Lung (tissue), 12 donors: Measurements from ENCODE around the gene SOBP. TPM values are rescaled to one million over a fixed set of nuclear protein-coding genes. Genes with fewer than 3 reads are reported as not detected.

Experiments used
- ATAC-seq: fragments of 200-7000 bp; cut with Tn5 transposase; one replicate; pipeline ENCODE4 v1.9.1; 2020; ENCODE audit warnings: moderate number of reproducible peaks; ENCODE audit not compliant: insufficient read depth, low FRiP score
- DNase-seq, 3 donors: peaks; one replicate each; pipeline ENCODE4 v3.0.0-alpha.2; 2013 to 2017
- H3K27ac ChIP-seq, 2 donors: one replicate each; pipeline ENCODE4 v1.5.1; 2013; ENCODE audit warnings: mild to moderate bottlenecking in 2 of 2, moderate library complexity in 2 of 2, control low read depth in 1 of 2, inconsistent platforms in 1 of 2, low read depth in 1 of 2, low read length in 1 of 2
- H3K27me3 ChIP-seq, 3 donors: one replicate each; pipeline ENCODE4 v1.5.1; 2013; ENCODE audit warnings: low read length in 2 of 3; ENCODE audit not compliant: control insufficient read depth in 3 of 3, insufficient read depth in 3 of 3
- H3K36me3 ChIP-seq, 4 donors: one replicate each; pipeline ENCODE4 v1.5.1; 2013; ENCODE audit warnings: low read length in 4 of 4, mild to moderate bottlenecking in 1 of 4, moderate library complexity in 1 of 4; ENCODE audit not compliant: control insufficient read depth in 4 of 4, insufficient read depth in 4 of 4
- H3K4me1 ChIP-seq, 5 donors: one replicate each; pipeline ENCODE4 v1.5.1; 2013; ENCODE audit warnings: low read length in 5 of 5, mild to moderate bottlenecking in 2 of 5, moderate library complexity in 1 of 5; ENCODE audit not compliant: control insufficient read depth in 5 of 5, insufficient read depth in 5 of 5
- H3K4me3 ChIP-seq: one replicate; pipeline ENCODE4 v1.5.1; 2013; ENCODE audit warnings: mild to moderate bottlenecking, control low read depth, moderate library complexity
- H3K9ac ChIP-seq, 2 donors: one replicate each; pipeline ENCODE4 v1.5.1; 2013; ENCODE audit warnings: low read length in 2 of 2, control low read depth in 1 of 2; ENCODE audit not compliant: insufficient read depth in 1 of 2
- H3K9me3 ChIP-seq, 4 donors: one replicate each; pipeline ENCODE4 v1.5.1; 2013; ENCODE audit warnings: low read length in 3 of 4, mild to moderate bottlenecking in 1 of 4, moderate library complexity in 1 of 4; ENCODE audit not compliant: control insufficient read depth in 4 of 4, insufficient read depth in 3 of 4
- WGBS, 2 donors: extraction: QIAGEN DNeasy Blood & Tissue Kit; methylation state at CpG; one replicate each; pipeline ENCODE4 v1.1.7; 2013; 5-methylcytosine and 5-hydroxymethylcytosine counted together
- polyA plus RNA-seq, 2 donors: library from polyadenylated mRNA; stranded (reverse); fragments of 200-250 nt; gene quantifications; one replicate each; pipeline ENCODE4 v1.2.1, GENCODE V29; 2013
- total RNA-seq, 2 donors: library from RNA; depleted of rRNA in 1 of 2; stranded (reverse); fragments of >200 nt in 1 of 2; gene quantifications; one replicate each; pipeline ENCODE4 v1.2.1, GENCODE V29; 2014 to 2021
- TF ChIP-seq, protein P1 (sequence below): IDR thresholded peaks from 2 replicates; pipeline ENCODE4 v1.5.1; 2012; ENCODE audit warnings: mild to moderate bottlenecking; ENCODE audit errors: control extremely low read depth, extremely low read depth
- donor health status: control.
- donor health status: control.
- donor health status: Bipolar disorder and iron deficiency.
- donor health status: healthy.
- donor health status: DM: yes; HTN: yes; CAD: no.

Gene SOBP
- total and polyA plus RNA-seq, 4 donors, result 1.6 to 14.5 (median 5.8) TPM

DNA sequence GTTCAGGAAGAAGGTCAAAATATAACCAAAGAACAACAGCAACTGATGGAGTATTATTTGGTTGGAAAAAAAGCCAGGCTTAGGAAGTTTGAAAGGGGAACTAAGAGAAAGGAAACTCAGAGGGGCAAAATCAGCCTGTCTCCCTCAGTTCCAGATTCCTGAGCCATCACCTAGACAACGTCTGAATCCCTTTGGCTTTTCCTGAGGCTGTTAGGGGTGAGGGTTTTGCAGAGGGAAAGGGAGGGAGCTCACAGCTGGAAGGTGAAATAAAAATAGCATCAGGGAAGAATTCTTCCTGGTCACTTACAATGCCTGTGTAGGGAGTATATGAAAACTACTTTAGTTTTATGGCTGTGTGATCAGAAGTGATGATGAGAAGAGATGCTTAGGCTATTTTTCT is 100.5 kb downstream of the SOBP start:
- H3K9me3 ChIP-seq, result no peaks in the 10 kb centered on the region
- no peak for DNase-seq
- H3K36me3 ChIP-seq, result no peaks in the 10 kb centered on the region
- TF ChIP-seq, protein P1, sequence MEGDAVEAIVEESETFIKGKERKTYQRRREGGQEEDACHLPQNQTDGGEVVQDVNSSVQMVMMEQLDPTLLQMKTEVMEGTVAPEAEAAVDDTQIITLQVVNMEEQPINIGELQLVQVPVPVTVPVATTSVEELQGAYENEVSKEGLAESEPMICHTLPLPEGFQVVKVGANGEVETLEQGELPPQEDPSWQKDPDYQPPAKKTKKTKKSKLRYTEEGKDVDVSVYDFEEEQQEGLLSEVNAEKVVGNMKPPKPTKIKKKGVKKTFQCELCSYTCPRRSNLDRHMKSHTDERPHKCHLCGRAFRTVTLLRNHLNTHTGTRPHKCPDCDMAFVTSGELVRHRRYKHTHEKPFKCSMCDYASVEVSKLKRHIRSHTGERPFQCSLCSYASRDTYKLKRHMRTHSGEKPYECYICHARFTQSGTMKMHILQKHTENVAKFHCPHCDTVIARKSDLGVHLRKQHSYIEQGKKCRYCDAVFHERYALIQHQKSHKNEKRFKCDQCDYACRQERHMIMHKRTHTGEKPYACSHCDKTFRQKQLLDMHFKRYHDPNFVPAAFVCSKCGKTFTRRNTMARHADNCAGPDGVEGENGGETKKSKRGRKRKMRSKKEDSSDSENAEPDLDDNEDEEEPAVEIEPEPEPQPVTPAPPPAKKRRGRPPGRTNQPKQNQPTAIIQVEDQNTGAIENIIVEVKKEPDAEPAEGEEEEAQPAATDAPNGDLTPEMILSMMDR, result no peak
- no peaks in the 10 kb centered on the region for H3K27me3 ChIP-seq
- H3K27ac ChIP-seq, result no peak overlapping the region
- H3K9ac ChIP-seq, result no peak overlapping the region
- peaks cover 0 to 13% (median 0%) of the 10 kb centered on the region in 5 donors for H3K4me1 ChIP-seq
- H3K4me3 ChIP-seq, result no peak overlapping the region
- 36 to 67% methylated on average over 1 of the region's 1 CpG for WGBS, 2 donors
- no peak for ATAC-seq

DNA sequence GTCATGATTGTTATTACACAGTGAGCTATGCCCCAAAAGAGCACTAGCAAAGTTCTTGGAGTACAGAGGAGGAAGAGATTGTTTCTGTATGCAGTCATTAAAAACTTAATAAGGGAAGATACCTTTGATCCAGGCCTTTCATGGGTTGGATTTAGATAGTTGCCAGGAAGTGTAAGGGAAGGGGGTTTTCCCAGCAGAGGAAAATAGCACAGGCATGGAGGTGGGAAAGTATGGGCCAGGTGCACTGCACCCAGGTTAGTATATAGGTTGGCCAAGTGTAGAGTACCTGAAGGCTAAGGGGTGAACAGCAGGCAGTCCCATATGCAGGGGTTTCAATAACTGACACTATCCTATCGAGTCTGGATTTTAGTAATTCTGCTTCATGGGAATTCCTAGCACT is 101.4 kb downstream of the SOBP start:
- Histone ChIP-seq H3K27ac (no peak overlapping the region), H3K9ac (no peak overlapping the region), H3K4me1 (peaks cover 0 to 14% (median 0%) of the 10 kb centered on the region in 5 donors), H3K9me3 (no peaks in the 10 kb centered on the region), H3K4me3 (no peak overlapping the region), H3K27me3 (no peaks in the 10 kb centered on the region), H3K36me3 (no peaks in the 10 kb centered on the region)
- 91 to 93% methylated on average over 1 of the region's 1 CpG for WGBS, 2 donors
- ATAC-seq (no peak), DNase-seq (no peak)
- TF ChIP-seq, protein P1, result no peak

DNA sequence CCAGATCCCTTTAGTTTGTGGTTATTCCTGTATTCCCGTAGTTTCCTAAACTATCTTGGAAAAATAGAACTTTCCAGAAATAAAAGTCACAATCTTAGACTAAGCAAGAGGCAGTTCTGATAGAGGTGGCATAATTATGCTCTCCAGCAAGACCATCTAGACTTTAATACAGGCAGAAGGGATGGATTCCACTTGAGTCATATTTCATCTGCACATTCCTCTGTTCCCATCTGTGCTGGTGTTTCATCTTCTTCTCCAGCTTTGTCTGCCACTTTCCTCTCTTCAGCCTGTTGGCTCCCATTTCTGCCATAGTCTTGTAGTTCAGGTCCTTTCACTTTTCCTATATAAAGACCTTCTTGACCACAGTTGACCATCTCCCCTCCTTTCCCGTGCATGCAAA is 102.9 kb downstream of the SOBP start:
- 92 to 94% methylated on average over 2 of the region's 2 CpGs for WGBS, 2 donors
- Histone ChIP-seq H3K27me3 (no peaks in the 10 kb centered on the region), H3K9ac (no peak overlapping the region), H3K36me3 (no peaks in the 10 kb centered on the region), H3K4me1 (peaks cover 0 to 12% (median 0%) of the 10 kb centered on the region in 5 donors), H3K27ac (no peak overlapping the region), H3K4me3 (no peak overlapping the region), H3K9me3 (no peaks in the 10 kb centered on the region)
- ATAC-seq (no peak), DNase-seq (no peak)
- TF ChIP-seq, protein P1, result no peak

DNA sequence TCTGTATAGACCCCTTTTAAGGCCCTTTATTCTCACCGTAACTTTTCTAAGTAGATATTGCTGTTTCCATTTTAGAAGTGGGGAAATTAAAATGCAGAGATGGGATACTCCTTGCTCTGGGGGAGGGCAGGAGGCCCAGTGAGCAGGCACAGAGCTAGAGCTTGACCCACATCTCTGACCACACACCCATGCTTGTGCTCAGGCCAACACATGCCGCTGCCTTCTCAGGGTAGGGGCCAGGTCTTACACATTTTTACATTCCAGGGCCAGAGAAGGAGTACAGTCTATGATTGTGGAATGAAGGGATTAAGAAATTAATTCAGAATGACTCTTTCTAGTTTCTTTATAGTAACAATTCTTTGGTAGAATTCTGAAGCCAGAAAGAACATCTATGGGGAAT is 104.8 kb downstream of the SOBP start:
- ATAC-seq, result no peak
- Histone ChIP-seq H3K4me3 (no peak overlapping the region), H3K4me1 (peaks cover 0 to 12% (median 0%) of the 10 kb centered on the region in 5 donors), H3K27me3 (no peaks in the 10 kb centered on the region), H3K9ac (no peak overlapping the region), H3K9me3 (no peaks in the 10 kb centered on the region), H3K27ac (no peak overlapping the region), H3K36me3 (no peaks in the 10 kb centered on the region)
- 90 to 94% methylated on average over 2 of the region's 2 CpGs for WGBS, 2 donors
- no peak for DNase-seq
- TF ChIP-seq, protein P1, result no peak
